NCI-H1105 (cell line): ENCODE results near the gene SRP19.
"Not testable (repeated sequence)": the region's sequence is repeated elsewhere in the genome, so short reads cannot be mapped to it uniquely, and the experiment has no call there.

Experiments used
- DNase-seq: peaks from one replicate; lab custom pipeline; 2025; lab: John Stamatoyannopoulos, UW

Gene SRP19

DNA sequence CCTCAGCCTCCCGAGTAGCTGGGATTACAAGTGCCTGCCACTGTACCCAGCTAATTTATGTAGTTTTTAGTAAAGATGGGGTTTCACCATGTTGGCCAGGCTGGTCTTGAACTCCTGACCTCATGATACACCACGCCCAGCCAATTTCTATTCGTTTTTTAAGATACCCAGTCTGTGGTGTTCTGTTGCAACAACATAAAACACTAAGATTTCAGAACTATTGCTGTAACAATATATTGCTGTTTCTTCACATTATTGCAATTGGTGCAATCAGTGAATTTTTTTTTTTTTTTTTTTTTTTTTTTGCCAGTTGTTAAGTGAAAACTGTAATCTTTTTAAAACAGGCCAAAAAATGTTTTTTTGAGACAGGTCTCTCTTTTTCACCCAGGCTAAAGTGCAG, 9.9 kb downstream of the SRP19 start:
- no peak for DNase-seq

DNA sequence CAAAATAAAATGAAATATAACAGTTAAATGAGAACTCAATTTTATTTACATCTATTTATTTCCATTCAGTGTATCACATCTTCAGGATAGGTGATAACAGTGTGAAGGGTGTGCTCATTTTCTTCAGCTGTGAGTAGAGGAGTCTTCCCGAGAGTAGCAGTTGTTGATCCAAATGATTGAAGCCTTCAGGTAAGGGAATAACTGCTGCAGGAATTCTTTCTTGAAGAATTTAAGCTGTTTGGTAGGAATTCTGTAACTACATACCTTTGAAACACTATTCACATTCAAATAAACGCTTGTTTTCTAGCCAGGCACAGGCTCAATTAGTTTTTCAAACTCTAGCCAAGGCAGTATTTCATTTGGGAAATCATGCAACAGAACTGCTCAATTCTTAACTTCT, 15.3 kb downstream of the SRP19 start:
- DNase-seq = no peak

DNA sequence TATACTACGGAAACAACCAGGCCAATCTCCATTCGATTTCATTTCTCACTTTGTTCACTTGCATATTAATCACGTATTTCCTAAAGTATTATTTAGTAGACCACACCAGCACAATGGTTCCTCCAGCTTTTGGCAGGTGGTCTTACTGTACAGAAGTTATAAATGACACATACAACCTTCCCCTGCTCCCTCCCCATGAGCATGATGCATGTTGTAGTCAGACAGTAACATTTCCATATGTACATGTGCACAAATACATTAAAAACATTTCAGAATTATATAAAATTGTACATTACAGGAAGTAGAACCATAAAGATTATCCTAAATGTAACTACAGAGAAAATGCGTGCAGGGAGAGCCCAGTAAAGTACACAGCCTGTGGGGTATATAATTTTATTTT, 17.0 kb downstream of the SRP19 start:
- no peak for DNase-seq

DNA sequence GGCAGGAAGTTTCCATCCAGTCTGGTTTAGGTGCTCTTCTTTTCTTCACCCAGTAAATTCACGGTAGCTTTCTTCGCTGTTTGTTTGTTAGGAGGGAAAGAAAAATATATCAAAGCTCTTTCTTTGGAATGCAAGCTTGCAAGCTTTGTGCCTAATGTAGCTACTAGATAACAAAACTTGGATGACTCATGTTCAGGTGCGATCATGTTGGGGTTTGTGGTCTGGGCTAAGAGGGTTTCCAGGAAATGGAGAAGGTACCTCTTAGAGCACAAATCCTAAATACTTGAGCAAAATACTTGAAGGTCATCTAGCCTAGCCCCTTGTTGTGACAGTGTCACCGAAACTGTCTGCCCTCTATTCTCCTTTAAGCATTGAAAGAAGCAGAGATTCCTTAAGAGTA, 17.7 kb downstream of the SRP19 start:
- no peak for DNase-seq

DNA sequence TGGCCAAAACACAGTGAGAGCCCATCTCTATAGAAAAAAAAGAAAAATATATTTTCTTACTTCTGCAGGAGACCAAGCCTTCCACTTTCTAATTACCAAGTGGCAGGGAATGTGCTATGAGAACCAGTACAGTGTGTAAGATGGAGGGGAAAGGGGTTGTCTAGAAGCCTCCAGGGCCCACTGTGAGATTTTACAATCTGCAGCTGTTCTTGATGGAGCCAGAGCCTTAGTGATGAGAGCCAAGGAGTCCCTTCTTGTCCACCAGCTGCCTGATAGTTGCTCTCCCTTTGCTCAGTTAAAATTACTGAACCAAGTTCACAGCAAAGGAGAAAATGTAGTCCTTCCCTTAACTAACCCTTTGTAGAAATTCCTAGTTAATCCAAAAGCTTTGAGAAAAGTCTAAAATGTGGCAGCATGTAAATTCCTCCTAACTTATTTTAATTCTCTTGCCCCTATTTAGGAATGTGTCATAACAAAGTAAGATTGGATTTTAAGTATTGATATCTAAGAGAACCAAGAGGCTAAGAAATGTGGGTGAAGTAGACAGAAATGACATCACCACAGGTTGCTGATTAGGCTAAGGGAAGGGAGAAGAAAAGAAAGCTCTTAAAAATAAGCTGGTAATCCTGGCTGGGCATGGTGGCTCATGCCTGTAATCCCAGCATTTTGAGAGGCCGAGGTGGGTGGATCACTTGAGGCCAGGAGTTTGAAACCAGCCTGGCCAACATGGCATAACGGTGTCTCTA, 19.3 kb downstream of the SRP19 start:
- no peak for DNase-seq

DNA sequence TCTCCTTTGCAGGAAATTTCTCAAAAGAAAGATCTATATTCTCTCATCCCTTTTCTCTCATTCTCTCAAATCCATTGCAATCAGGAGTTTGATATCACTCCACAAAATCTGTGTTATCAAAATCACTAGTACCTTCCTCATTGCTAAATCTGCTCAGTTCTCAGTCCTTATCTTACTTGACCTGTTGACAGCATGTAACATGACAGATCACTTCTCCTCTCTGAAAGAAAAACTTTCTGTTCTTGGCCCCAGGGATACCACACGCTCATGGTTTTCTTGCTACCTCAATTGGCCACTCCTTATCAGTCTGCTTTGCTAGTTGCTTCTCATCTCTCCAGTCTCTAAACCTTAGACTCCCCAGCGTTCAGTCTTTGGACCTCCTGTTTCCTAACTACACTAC, 22.1 kb downstream of the SRP19 start:
- no peak for DNase-seq

DNA sequence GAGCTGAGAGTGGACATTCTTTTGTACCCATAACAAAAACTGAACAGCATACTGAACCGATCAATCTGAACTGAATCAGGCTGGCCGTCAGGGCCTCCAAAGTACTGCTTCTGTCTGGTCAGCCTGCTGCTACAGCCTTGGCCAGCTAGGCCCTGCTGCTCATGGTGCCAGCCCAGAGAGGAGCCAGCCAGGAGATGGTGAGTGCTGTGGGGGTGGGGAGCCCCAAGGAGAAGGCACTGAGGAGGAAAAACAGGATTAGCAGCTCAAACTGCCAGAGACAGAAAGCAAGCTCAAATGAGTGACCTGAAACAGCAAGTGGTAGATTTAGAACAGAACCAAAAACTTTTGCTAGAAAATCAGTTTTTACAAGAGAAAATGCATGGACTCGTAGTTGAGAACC, 23.9 kb downstream of the SRP19 start:
- no peak for DNase-seq

DNA sequence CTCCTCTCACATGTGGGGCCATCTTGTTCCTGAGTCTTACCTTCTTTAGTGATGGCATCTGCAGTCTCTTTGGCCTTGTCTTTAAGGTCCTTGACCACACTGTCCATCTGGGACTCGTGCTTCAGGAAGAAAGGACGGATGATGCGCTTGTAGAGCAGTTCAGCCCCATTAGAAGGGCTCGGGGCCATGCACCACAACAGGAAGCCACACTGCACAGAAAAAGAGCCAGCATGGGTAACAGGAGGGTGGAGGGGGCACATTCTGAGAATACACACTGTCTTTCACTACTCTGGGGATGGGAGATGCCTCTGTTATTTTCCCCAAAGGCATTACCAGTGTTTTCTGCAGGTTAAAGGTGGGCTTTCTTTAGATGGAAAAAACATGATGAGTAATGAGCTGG, 25.9 kb downstream of the SRP19 start:
- no peak for DNase-seq

DNA sequence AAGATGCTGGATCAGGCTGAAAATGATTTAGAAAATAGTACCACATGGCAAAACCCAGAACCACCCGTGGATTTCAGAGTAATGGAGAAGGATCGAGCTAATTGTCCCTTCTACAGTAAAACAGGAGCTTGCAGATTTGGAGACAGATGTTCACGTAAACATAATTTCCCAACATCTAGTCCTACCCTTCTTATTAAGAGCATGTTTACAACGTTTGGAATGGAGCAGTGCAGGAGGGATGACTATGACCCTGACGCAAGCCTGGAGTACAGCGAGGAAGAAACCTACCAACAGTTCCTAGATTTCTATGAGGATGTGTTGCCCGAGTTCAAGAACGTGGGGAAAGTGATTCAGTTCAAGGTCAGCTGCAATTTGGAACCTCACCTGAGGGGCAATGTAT, 31.0 kb downstream of the SRP19 start:
- not testable (repeated sequence) for DNase-seq

DNA sequence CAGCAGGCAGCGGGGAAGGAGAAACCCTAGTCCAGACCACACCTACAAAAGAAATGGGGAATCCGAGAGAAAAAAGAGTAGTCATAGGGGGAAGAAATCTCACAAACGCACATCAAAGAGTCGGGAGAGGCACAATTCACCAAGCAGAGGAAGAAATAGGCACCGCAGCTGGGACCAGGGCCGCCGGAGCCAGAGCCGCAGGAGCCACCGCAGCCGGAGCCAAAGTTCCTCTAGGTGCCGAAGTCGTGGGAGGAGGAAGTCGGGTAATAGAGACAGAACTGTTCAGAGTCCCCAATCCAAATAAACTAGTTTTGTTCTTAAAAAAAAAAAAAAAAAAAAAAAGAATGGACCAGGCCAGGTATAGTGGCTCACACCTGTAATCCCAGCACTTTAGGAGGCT, 31.7 kb downstream of the SRP19 start:
- no peak for DNase-seq

DNA sequence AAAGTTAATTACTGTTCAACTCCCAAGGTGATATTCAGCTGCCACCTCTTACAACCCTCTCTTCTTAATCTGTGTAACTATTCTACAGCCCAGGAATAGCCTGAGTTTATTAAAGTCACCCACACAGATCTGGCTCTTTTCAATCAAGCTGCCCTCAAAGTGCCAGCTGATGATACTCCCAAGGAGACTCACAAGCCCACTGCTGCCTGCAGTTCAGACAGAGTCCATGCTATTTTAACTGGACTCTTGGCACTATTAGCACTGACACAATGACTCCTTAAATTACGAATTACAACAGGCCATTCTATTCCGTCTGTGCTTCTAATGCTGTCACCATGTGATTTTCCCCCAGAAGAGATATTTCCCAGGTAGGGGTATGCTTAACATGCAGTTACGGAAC, 34.6 kb downstream of the SRP19 start:
- no peak for DNase-seq

DNA sequence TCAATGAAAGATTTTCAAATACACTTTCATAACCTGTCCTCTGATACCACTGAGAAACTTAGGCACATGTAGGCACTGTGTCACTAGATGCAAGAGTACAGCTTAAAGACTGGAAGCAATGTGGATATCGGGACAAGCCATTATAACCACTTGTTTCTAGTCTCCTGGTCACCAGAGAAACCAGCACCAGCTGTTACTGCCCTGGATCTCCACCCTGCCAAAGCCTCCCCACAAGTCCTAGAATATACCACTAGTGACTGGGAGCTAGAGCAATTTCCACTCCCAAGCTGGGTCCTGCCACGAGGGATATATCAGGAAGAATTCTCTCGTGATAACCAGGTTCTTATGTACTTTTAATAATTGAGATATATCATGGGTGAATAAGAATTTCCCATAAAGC, 41.5 kb downstream of the SRP19 start:
- no peak for DNase-seq

DNA sequence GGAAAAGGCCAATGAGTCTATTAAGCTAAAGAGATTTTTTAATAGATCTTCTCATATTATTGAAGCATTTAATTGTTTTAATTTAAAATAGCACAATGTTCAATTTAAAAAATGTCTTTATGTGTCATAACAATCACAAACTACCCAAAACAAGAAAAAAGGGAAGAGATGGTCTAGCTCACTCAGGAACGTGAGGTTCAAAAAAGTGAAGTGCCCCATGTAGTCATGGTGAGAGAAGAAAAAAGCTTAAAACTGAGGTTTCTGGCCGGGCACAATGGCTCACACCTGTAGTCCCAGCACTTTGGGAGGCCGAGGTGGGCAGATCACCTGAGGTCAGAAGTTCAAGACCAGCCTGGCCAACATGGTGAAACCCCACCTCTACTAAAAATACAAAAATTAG, 43.9 kb downstream of the SRP19 start:
- DNase-seq = not testable (repeated sequence)

DNA sequence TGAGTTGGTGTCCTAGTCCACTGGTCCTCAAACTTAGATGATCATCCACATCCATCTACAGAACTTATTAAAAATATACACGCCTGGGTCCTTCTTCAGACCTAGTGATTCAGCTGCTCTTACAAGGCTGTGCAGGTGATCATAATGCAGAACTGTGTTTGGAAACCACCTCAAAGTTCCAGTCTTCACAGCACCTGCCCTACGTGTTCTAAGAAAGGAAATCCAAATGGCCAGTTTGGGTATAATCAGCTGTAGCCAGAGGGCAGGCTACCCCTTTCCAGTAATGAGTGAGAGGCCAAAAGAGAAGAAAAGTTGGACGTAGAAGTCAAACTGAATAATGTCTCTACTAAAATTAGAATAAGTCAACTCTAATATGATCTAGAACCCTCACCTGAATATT, 45.5 kb downstream of the SRP19 start:
- DNase-seq = no peak

DNA sequence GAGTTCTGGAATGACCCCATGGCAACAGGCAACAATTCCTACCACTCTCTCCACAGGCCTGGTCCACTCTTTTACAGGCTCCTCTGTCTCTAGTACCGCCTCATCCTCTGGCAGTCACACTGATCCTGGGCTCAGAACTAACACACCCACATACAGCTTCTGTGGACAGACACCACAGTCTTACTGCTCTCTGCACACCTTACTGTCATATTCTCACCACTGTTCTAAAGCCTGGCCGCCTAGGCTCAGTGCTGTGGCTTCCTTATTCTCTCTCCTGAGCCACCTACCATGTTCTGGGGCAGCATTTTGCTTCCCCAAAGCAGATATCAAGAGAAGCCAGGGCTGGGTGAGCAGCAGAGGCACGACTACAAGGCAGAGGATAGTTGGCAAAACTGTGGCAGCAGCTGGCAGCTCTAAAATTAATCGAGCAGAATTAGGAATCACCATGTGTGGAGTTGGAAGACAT, 46.1 kb downstream of the SRP19 start:
- DNase-seq = no peak

DNA sequence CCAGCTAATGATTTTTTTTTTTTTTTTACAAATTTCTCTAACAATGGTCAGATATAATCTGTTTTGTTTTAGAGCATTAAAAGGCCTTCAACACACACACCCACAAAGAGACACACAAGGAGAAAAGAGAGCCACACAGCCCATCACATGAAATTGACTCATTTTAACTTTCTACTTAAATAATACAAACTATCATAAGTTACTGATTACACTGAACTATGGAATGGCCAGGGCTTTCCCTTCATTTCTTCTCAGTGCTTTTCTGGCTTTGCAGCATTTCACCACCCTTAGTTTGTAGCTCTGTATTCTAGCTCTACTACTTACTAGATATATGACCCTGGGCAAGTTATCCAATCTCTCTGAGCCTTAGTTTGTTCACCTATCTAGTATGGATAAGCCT, 47.8 kb downstream of the SRP19 start:
- DNase-seq = no peak

DNA sequence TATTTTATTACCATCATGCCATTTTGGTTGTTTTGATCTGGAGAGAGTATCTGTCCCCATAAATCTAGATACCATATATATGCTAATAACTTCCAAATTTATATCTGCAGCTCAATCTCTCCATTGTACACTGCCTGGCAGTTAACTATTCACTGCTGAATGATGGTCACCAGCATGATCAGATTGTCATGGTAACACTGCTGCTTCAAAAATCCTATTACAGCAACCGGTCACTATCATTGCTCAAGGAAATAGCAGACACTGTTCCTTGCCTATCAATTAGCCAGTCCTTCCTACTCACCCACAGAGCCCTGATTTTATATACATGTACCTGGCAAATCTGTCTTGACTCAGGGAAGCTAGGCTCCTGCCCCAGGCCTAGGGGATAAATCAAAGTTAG, 49.4 kb downstream of the SRP19 start:
- no peak for DNase-seq

DNA sequence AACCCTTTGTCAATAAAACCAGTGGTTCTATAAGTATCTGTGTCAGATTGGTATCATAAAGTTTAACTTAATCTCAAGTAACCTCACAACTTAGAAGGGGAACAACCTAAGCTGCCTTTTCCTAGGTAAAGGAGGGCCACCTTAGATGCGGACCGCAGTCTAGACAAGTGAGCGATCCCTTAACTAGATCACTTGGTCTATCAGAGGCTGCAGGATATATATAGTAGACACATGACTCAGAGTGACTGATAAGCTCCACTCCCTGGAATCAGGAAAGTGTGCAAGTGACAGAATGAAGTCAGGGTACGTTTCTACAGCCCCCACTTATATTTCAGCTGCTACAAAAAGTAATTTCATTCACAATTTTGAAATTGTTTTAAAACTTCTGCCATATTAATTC, 53.5 kb downstream of the SRP19 start:
- no peak for DNase-seq

DNA sequence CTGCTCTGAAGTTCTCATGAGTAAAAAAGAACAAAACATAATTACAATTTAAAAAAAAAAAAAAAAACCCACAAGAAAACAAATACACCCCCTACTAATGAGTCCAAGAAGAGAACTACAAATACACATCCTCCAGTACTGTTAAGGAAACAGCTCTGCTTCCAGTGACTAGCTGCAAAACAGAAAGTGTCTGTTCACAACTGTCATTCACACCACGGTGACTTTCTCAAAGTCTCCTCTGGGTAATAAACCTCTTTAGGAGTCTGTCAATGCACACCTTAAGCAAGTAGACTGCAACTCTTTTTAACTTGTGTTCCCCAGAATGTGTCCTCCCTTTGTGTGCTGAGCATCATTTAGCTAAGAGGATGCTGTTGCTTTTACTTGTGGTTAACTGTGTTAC, 54.7 kb downstream of the SRP19 start:
- no peak for DNase-seq

DNA sequence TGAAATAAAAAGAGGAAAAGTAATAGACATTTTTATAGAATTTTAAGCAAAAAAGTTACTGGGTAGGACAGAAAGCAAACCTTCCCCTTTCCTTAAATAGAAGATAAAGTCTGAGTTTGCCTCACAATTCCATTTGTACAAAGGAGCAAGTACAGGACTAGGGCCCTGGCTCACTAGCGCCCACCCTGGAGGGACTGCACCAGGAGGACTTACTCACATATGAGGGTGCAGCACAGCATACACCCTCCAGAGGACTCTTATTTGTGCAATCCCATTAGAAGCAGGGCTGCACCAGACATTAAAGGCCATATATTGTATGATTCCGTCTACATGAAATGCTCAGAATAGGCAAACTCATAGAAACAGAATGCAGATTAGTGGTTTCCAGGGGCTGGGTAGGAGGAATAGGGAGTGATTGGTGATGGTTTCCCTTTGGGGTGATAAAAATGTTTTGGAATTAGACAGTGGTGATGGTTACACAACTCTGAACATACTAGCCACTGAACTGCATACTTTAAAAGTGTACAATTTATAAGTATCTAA, 56.4 kb downstream of the SRP19 start:
- DNase-seq = no peak

DNA sequence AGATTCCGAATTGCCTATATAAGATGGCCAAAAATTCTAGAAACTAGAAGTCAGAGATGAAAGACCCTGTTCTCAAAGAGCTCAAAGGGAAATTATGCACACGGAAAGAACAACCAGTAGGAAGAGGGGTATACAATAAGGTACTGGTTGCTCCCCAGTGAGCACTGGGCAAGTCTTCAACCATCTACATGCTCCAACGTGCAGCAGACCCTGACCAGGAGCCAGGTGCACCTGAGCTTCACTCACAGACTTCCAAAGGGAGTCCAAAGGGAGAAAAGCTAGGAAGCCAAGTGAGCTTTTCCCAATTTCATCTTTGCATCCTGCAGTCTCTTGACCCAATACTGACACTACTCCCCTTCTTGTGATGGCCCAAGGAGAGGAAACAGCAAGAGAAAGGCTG, 57.0 kb downstream of the SRP19 start:
- no peak for DNase-seq

DNA sequence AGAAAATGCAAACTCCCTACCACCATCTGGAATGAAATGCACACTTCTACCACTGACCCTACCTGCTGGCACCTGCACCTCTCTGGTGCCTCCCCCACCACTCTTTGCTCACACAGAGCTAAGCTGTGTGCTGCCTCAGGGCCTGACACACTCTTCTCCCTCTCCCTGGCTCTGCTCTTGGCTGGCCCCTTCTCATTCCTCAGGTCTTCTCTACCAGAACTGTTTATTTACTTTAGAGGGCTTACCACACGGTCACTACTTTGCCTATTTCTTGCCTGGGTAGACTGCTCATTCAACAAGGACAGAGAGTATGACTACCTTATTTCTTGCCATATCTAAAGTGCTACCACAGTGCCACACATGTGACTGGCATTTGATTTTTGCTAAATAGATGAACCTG, 57.6 kb downstream of the SRP19 start:
- DNase-seq = no peak
